H1 (cell line): ENCODE data around the gene CAVIN1. TPM values are rescaled to one million over a fixed set of nuclear protein-coding genes. Genes with fewer than 3 reads are reported as not detected.

ENCODE experiments used
- CTCF ChIA-PET: fragments of 300-600 bp; sonication (Branson Sonifier 250); formaldehyde crosslinking; loops from one replicate; lab custom pipeline; 2021; ENCODE audit not compliant: partially characterized antibody; lab: Charles Lee
- POLR2A ChIA-PET: fragments of 300-600 bp; sonication (Branson Sonifier 250); formaldehyde crosslinking; loops from one replicate; lab custom pipeline; 2021; ENCODE audit warnings: inconsistent platforms; ENCODE audit not compliant: partially characterized antibody; lab: Charles Lee
- DNase-seq, 2 experiments: peaks; one replicate each; pipeline versions ENCODE4 v3.0.0 to v3.0.0-alpha.2; 2010 to 2022; ENCODE audit warnings: low spot score in 2 of 2, low read depth in 1 of 2, mixed read lengths in 1 of 2
- FAIRE-seq: peaks from 2 replicates; lab custom pipeline; 2011; peaks lifted over from hg19 to GRCh38; lab: Jason Lieb, UNC
- H2AFZ ChIP-seq: 2 replicates; pipeline ENCODE4 v1.8.1; 2012; ENCODE audit warnings: low read length, inconsistent platforms
- H2AK5ac ChIP-seq: 2 replicates; pipeline ENCODE4 v1.6.1; 2013; ENCODE audit warnings: low read depth, low read length
- H2BK120ac ChIP-seq: replicated peaks from 2 replicates; pipeline ENCODE3; 2013; ENCODE audit warnings: low read depth, low read length, inconsistent platforms
- H2BK12ac ChIP-seq: 2 replicates; pipeline ENCODE4 v1.6.1; 2013; ENCODE audit warnings: low read depth, low read length
- H2BK15ac ChIP-seq: 2 replicates; pipeline ENCODE4 v1.6.1; 2013; ENCODE audit warnings: low read length
- H2BK20ac ChIP-seq: 2 replicates; pipeline ENCODE4 v1.6.1; 2013; ENCODE audit warnings: low read length
- H2BK5ac ChIP-seq: 2 replicates; pipeline ENCODE4 v1.6.1; 2013; ENCODE audit warnings: low read depth, low read length
- H3K14ac ChIP-seq: 2 replicates; pipeline ENCODE4 v1.6.1; 2013; ENCODE audit warnings: inconsistent platforms; ENCODE audit not compliant: insufficient read length
- H3K18ac ChIP-seq: 2 replicates; pipeline ENCODE4 v1.6.1; 2013; ENCODE audit warnings: low read length; ENCODE audit errors: extremely low read depth
- H3K23ac ChIP-seq: 2 replicates; pipeline ENCODE4 v1.6.1; 2013; ENCODE audit warnings: inconsistent platforms; ENCODE audit not compliant: insufficient read length
- H3K23me2 ChIP-seq: 2 replicates; pipeline ENCODE4 v1.6.1; 2013; ENCODE audit warnings: low read depth, low read length
- H3K27ac ChIP-seq: 2 replicates; pipeline ENCODE4 v1.6.1; 2011; ENCODE audit warnings: low read depth, low read length, inconsistent platforms
- H3K27me3 ChIP-seq, 4 experiments: replicated peaks in 1 of 4; 1 replicate in 1 of 4; 2 replicates in 3 of 4; pipeline versions ENCODE4 v1.6.1 to v1.8.1; 2011 to 2013; ENCODE audit warnings: low read length in 3 of 4, mild to moderate bottlenecking in 3 of 4, inconsistent platforms in 2 of 4, mixed read lengths in 2 of 4, moderate library complexity in 1 of 4; ENCODE audit not compliant: control insufficient read depth in 3 of 4, insufficient read depth in 3 of 4; ENCODE audit errors: extremely low read depth in 1 of 4
- H3K36me3 ChIP-seq, 4 experiments: 2 replicates each; pipeline versions ENCODE4 v1.6.1 to v1.8.1; 2011 to 2013; ENCODE audit warnings: mild to moderate bottlenecking in 4 of 4, low read length in 3 of 4, moderate library complexity in 2 of 4, control low read depth in 1 of 4, inconsistent platforms in 1 of 4; ENCODE audit not compliant: insufficient read depth in 4 of 4, control insufficient read depth in 2 of 4
- H3K4ac ChIP-seq: replicated peaks from 2 replicates; pipeline ENCODE3; 2013; ENCODE audit warnings: low read length, low read depth, mixed read lengths, inconsistent platforms; ENCODE audit not compliant: insufficient read length
- H3K4me1 ChIP-seq, 4 experiments: replicated peaks in 1 of 4; 1 replicate in 1 of 4; 2 replicates in 3 of 4; pipeline versions ENCODE4 v1.6.1 to v1.8.1; 2011 to 2013; ENCODE audit warnings: low read length in 3 of 4, inconsistent platforms in 2 of 4, mixed read lengths in 1 of 4; ENCODE audit not compliant: insufficient read depth in 4 of 4, control insufficient read depth in 3 of 4
- H3K4me2 ChIP-seq, 2 experiments: 2 replicates each; pipeline versions ENCODE4 v1.6.1 to v1.8.1; 2011 to 2013; ENCODE audit warnings: low read depth in 2 of 2, low read length in 2 of 2, control low read depth in 1 of 2, inconsistent platforms in 1 of 2, mild to moderate bottlenecking in 1 of 2; ENCODE audit not compliant: insufficient read depth in 1 of 2
- H3K4me3 ChIP-seq, 4 experiments: fragments of 200-600, 300-600 bp in 1 of 4; sonication (generic), shearing (Covaris generic), sonication (Bioruptor Twin) in 1 of 4; 2 replicates each; pipeline versions ENCODE4 v1.5.1 to v1.8.1; 2011 to 2016; ENCODE audit warnings: low read length in 4 of 4, low read depth in 3 of 4, control low read depth in 2 of 4, inconsistent platforms in 2 of 4, mild to moderate bottlenecking in 2 of 4, mixed read lengths in 1 of 4, moderate library complexity in 1 of 4; ENCODE audit not compliant: insufficient read depth in 2 of 4; ENCODE audit errors: extremely low read depth in 1 of 4
- H3K56ac ChIP-seq: replicated peaks from 2 replicates; pipeline ENCODE3; 2013; ENCODE audit warnings: low read depth, mild to moderate bottlenecking, mixed read lengths, low read length, inconsistent platforms; ENCODE audit not compliant: insufficient read length
- H3K79me1 ChIP-seq: 2 replicates; pipeline ENCODE4 v1.6.1; 2013; ENCODE audit warnings: low read depth, low read length, control low read depth
- H3K79me2 ChIP-seq, 2 experiments: 2 replicates each; pipeline versions ENCODE4 v1.6.1 to v1.8.1; 2012 to 2013; ENCODE audit warnings: low read length in 2 of 2, mild to moderate bottlenecking in 2 of 2, inconsistent platforms in 1 of 2; ENCODE audit not compliant: insufficient read depth in 2 of 2, control insufficient read depth in 1 of 2
- H3K9ac ChIP-seq, 4 experiments: replicated peaks in 1 of 4; 1 replicate in 1 of 4; 2 replicates in 3 of 4; pipeline versions ENCODE4 v1.6.1 to v1.8.1; 2011 to 2013; ENCODE audit warnings: low read depth in 3 of 4, low read length in 3 of 4, control low read depth in 2 of 4, mild to moderate bottlenecking in 2 of 4, moderate library complexity in 2 of 4, inconsistent platforms in 1 of 4; ENCODE audit errors: extremely low read depth in 1 of 4
- H3K9me3 ChIP-seq, 2 experiments: 2 replicates each; pipeline versions ENCODE4 v1.6.1 to v1.8.1; 2012 to 2013; ENCODE audit warnings: mild to moderate bottlenecking in 2 of 2, moderate library complexity in 2 of 2, control low read depth in 1 of 2, inconsistent platforms in 1 of 2, low read depth in 1 of 2, low read length in 1 of 2, mixed read lengths in 1 of 2; ENCODE audit not compliant: insufficient read depth in 2 of 2
- H4K20me1 ChIP-seq, 2 experiments: replicated peaks in 1 of 2; 2 replicates each; pipeline versions ENCODE3 to v1.8.1; 2011 to 2013; ENCODE audit warnings: inconsistent platforms in 2 of 2, low read length in 2 of 2, mild to moderate bottlenecking in 1 of 2; ENCODE audit not compliant: insufficient read depth in 2 of 2, control insufficient read depth in 1 of 2
- H4K5ac ChIP-seq: 2 replicates; pipeline ENCODE4 v1.6.1; 2013; ENCODE audit warnings: low read length, low read depth, mixed read lengths, inconsistent platforms; ENCODE audit not compliant: insufficient read length
- H4K8ac ChIP-seq: 2 replicates; pipeline ENCODE4 v1.8.0; 2013; ENCODE audit warnings: mild to moderate bottlenecking, moderate library complexity, low read length, inconsistent platforms; ENCODE audit not compliant: insufficient read depth; ENCODE audit errors: extremely low read depth
- H4K91ac ChIP-seq: replicated peaks from 2 replicates; pipeline ENCODE3; 2013; ENCODE audit warnings: low read length, mixed read lengths, inconsistent platforms; ENCODE audit not compliant: insufficient read length
- EP300 ChIP-seq, 2 experiments: IDR thresholded peaks; 1 replicate in 1 of 2; 2 replicates in 1 of 2; pipeline ENCODE4 v1.6.1; 2011 to 2012; ENCODE audit warnings: low read depth in 2 of 2, low read length in 2 of 2, mild to moderate bottlenecking in 2 of 2, borderline replicate concordance in 1 of 2, inconsistent platforms in 1 of 2, moderate library complexity in 1 of 2
- NRF1 ChIP-seq: IDR thresholded peaks from 2 replicates; pipeline ENCODE4 v1.6.1; 2011; ENCODE audit warnings: mild to moderate bottlenecking, low read depth, low read length, improper control_type of control experiment
- POLR2AphosphoS5 ChIP-seq: IDR thresholded peaks from 2 replicates; pipeline ENCODE4 v1.6.1; 2011; ENCODE audit warnings: low read depth, low read length
- RNF2 ChIP-seq: fragments of 200-900, 300-1000 bp; sonication (generic); IDR thresholded peaks from 2 replicates; pipeline ENCODE4 v1.7.1; 2016; ENCODE audit warnings: borderline replicate concordance, low read depth, mild to moderate bottlenecking, antibody characterized with exemption, low read length; ENCODE audit not compliant: poor library complexity, severe bottlenecking; ENCODE audit errors: missing control alignments
- WGBS, 2 experiments: shearing (Covaris generic) in 1 of 2; methylation state at CpG; one replicate each; pipeline versions ENCODE4 v1.1.6 to v1.1.7; 2013 to 2015; ENCODE audit warnings: low lambda C conversion rate in 2 of 2, mixed read lengths in 2 of 2, inconsistent platforms in 1 of 2, low coverage in 1 of 2, missing lambda C conversion rate in 1 of 2; ENCODE audit not compliant: insufficient replicate concordance in 2 of 2, insufficient coverage in 1 of 2, insufficient read length in 1 of 2; ENCODE audit errors: extremely low coverage in 1 of 2, missing lambda C conversion rate in 1 of 2; 5-methylcytosine and 5-hydroxymethylcytosine counted together
- polyA plus RNA-seq, 7 experiments: library from polyadenylated mRNA; depleted of rRNA in 3 of 7; stranded (reverse) in 5 of 7; unstranded in 2 of 7; fragments of >200 nt in 5 of 7; fragments of 200-250 nt in 2 of 7; gene quantifications; 1 replicate in 5 of 7; 2 replicates in 1 of 7; 4 replicates in 1 of 7; pipeline versions ENCODE4 v1.2.1 to v1.2.3, GENCODE V29; 2011 to 2013; ENCODE audit warnings: missing spikeins in 2 of 7, mixed read lengths in 2 of 7
- total RNA-seq: library from RNA; stranded (reverse); fragmentation: NEBNext Ultra II Directional; extraction: Animal tissue kit (Norgen Biotek cat#: 25700); gene quantifications from 2 replicates; pipeline ENCODE4 v1.2.1, GENCODE V29; 2021

Gene CAVIN1
- total and polyA plus RNA-seq, 2 of the 8 experiments (the other 6 are each of a cell fraction or from before 2014, with no cell fraction given), result 16.2 to 41.6 TPM

DNA sequence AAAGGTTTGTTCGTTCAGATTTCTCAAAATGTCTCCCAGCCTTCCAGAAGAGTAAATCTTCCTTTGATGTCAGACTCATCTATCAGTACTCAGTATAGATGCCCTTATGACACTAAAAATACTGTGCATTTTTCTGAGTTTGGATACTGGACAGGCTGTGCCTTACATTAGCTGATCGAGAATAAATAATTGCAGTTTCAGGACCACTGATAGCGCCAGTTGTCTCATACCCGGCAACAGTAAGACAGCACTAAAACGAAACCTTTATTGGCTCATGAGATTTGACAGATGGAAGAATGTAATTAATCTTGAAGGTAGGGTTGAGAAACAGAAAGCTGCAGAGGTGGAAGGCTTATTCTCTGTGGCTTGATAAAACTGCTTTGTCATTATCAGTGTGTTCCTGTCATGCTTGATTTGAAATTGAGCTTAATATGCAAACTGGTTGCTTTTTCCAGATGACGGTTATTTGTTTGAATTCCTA, 36.8 kb upstream of the CAVIN1 start:
- H2BK20ac ChIP-seq, result no peak overlapping the region
- H2BK12ac ChIP-seq, result no peak overlapping the region
- H3K23ac ChIP-seq, result no peak overlapping the region
- no peak overlapping the region for H3K56ac ChIP-seq
- no peak overlapping the region for H4K5ac ChIP-seq
- no peaks in the 10 kb centered on the region for H3K79me1 ChIP-seq
- no peak overlapping the region for H2BK15ac ChIP-seq
- H3K79me2 ChIP-seq, result peaks cover 0 to 17% of the 10 kb centered on the region in 2 experiments; a peak in 2 of 4 replicates
- no peaks in the 10 kb centered on the region for H3K27me3 ChIP-seq
- no peak overlapping the region for H2BK5ac ChIP-seq
- H3K4me3 ChIP-seq, result peak overlapping the region in 3 of 4 experiments; percentile 49 to 87 (median 84); a peak in 4 of 8 replicates
- FAIRE-seq (no peak), DNase-seq (no peak)
- no peak overlapping the region for H3K14ac ChIP-seq
- H3K9me3 ChIP-seq, result no peaks in the 10 kb centered on the region
- no peak overlapping the region for H3K27ac ChIP-seq
- H2AFZ ChIP-seq, result no peak overlapping the region
- H3K4ac ChIP-seq, result no peak overlapping the region
- H3K18ac ChIP-seq, result no peak overlapping the region
- ChIA-PET CTCF (interaction anchor here (1.0 to 2.4 kb wide), 7 partner anchors 10 to 307 kb away, joined by 3 to 11 read pairs (median 5); partner anchors contain the start of gene CAVIN1), POLR2A (interaction anchor here (0.7 to 1.2 kb wide), 2 partner anchors 24 to 123 kb away, joined by 3 to 4 read pairs; no protein-coding TSS in a partner anchor)
- peaks cover 2% of the 10 kb centered on the region for H3K23me2 ChIP-seq
- H3K4me2 ChIP-seq, result peak overlapping the region; percentile 41 to 74
- H2BK120ac ChIP-seq, result no peak overlapping the region
- H4K91ac ChIP-seq, result no peak overlapping the region
- H3K36me3 ChIP-seq, result peaks cover 0 to 6% (median 3%) of the 10 kb centered on the region in 4 experiments; a peak in 3 of 8 replicates
- H4K8ac ChIP-seq, result no peak overlapping the region
- H2AK5ac ChIP-seq, result no peak overlapping the region
- H3K4me1 ChIP-seq, result peaks cover 0 to 8% (median 4%) of the 10 kb centered on the region in 4 experiments; a peak in 3 of 7 replicates
- peaks cover 0 to 6% of the 10 kb centered on the region in 2 experiments for H4K20me1 ChIP-seq
- H3K9ac ChIP-seq, result no peak overlapping the region
- whole genome bisulfite sequencing, 2 experiments, result 94% methylated on average over 6 of the region's 6 CpGs; no CpG with 5 or more reads in 1 of the 2 experiments
- no peak for TF ChIP-seq POLR2AphosphoS5
- no peak for TF ChIP-seq NRF1
- no peak for TF ChIP-seq EP300 (IDR thresholded peaks at IDR 0.05; ENCODE audit: borderline replicate concordance in 1 of 2, low read depth in 2 of 2, low read length in 2 of 2)
- no peak for TF ChIP-seq RNF2
